CD4-positive, alpha-beta T cell treated with Interleukin-10 for 1 hour (primary cell): Measurements from ENCODE around the gene ZBTB5.
"Not testable (repeated sequence)": the region's sequence is repeated elsewhere in the genome, so short reads cannot be mapped to it uniquely, and the experiment has no call there.

Experiments
- DNase-seq: peaks from one replicate; pipeline ENCODE4 v3.0.0-alpha.2; 2020

Gene ZBTB5

GRCh38 chr9:37465249-37466036 is at the start of gene ZBTB5:
TSS of gene ZBTB5 (minus strand) at chr9:37465450. CDS start at chr9:37442551, 22,899 bp downstream.
- DNase-seq = peak; percentile 99

- no peak for DNase-seq
These were observed 49.7 kb upstream of the ZBTB5 start for GRCh38 chr9:37514999-37515398.

- not testable (repeated sequence) for DNase-seq
These were observed 49.2 kb upstream of the ZBTB5 start for GRCh38 chr9:37514415-37514814.

GRCh38 chr9:37512437-37512836 is 47.2 kb upstream of the ZBTB5 start:
- DNase-seq = peak; percentile 55

- no peak for DNase-seq
These were observed 46.1 kb upstream of the ZBTB5 start for GRCh38 chr9:37511016-37512010.

- not testable (repeated sequence) for DNase-seq
These were observed 44.8 kb upstream of the ZBTB5 start for GRCh38 chr9:37510053-37510452.

GRCh38 chr9:37509536-37509935 is 44.3 kb upstream of the ZBTB5 start:
- no peak for DNase-seq

- peak; percentile 23 for DNase-seq
These were observed 43.6 kb upstream of the ZBTB5 start for GRCh38 chr9:37508834-37509206.

- DNase-seq = no peak
These were observed 43.0 kb upstream of the ZBTB5 start for GRCh38 chr9:37508135-37508833.

GRCh38 chr9:37507566-37508134 is 42.4 kb upstream of the ZBTB5 start:
- no peak for DNase-seq

GRCh38 chr9:37504605-37505004 is 39.4 kb upstream of the ZBTB5 start:
- DNase-seq = no peak

GRCh38 chr9:37503736-37504135 is 38.5 kb upstream of the ZBTB5 start:
- peak; percentile 73 for DNase-seq

GRCh38 chr9:37501957-37502596 is 36.8 kb upstream of the ZBTB5 start:
- DNase-seq = no peak

GRCh38 chr9:37499297-37499696 is 34.0 kb upstream of the ZBTB5 start:
- no peak for DNase-seq

- no peak for DNase-seq
These were observed 33.2 kb upstream of the ZBTB5 start for GRCh38 chr9:37498457-37498856.

- DNase-seq = no peak
These were observed 32.1 kb upstream of the ZBTB5 start for GRCh38 chr9:37497320-37497719.

- no peak for DNase-seq
These were observed 30.8 kb upstream of the ZBTB5 start for GRCh38 chr9:37496020-37496419.

GRCh38 chr9:37495571-37495970 is 30.3 kb upstream of the ZBTB5 start:
- DNase-seq = no peak

GRCh38 chr9:37491939-37492338 is 26.7 kb upstream of the ZBTB5 start:
- no peak for DNase-seq

- no peak for DNase-seq
These were observed 21.6 kb upstream of the ZBTB5 start for GRCh38 chr9:37486616-37487548.

GRCh38 chr9:37486256-37486615 is 21.0 kb upstream of the ZBTB5 start:
- no peak for DNase-seq
